HEK293 (cell line): Measurements from ENCODE around the gene AP2A1.

Experiments used
- CTCF ChIA-PET: fragments of 350-600 bp; formaldehyde crosslinking; extraction: SDS; loops from one replicate; lab custom pipeline; 2021; ENCODE audit warnings: antibody characterized with exemption; lab: Yijun Ruan, JAX
- POLR2A ChIA-PET: fragments of 300-600 bp; formaldehyde crosslinking; extraction: SDS; loops from one replicate; lab custom pipeline; 2020; ENCODE audit warnings: antibody characterized with exemption, inconsistent platforms; lab: Yijun Ruan, JAX
- H3K27ac ChIP-seq: fragments of 200-500 bp; sonication (Bioruptor generic); 2 replicates; pipeline ENCODE4 v1.5.1; 2014; ENCODE audit warnings: low read depth, low read length, control low read depth, inconsistent platforms; ENCODE audit errors: extremely low read depth
- H3K36me3 ChIP-seq, 2 experiments: fragments of 200-500 bp in 1 of 2; sonication (Bioruptor generic) in 1 of 2; 1 replicate in 1 of 2; 2 replicates in 1 of 2; pipeline ENCODE4 v1.5.1; 2014 to 2017; ENCODE audit warnings: inconsistent platforms in 2 of 2, low read length in 2 of 2; ENCODE audit not compliant: control insufficient read depth in 2 of 2, insufficient read depth in 1 of 2
- H3K4me1 ChIP-seq: fragments of 200-500 bp; sonication (Bioruptor generic); 2 replicates; pipeline ENCODE4 v1.5.1; 2014; ENCODE audit warnings: mild to moderate bottlenecking, low read length, inconsistent platforms; ENCODE audit not compliant: control insufficient read depth, insufficient read depth
- H3K4me3 ChIP-seq: 2 replicates; pipeline ENCODE4 v1.5.1; 2011; ENCODE audit warnings: low read depth, mild to moderate bottlenecking, control low read depth, low read length, moderate library complexity
- H3K9me3 ChIP-seq: fragments of 200-500 bp; sonication (Bioruptor generic); 2 replicates; pipeline ENCODE4 v1.5.1; 2014; ENCODE audit warnings: low read depth, low read length, inconsistent platforms; ENCODE audit not compliant: control insufficient read depth, insufficient read depth
- GLIS1 ChIP-seq: fragments of 450-650 bp; formaldehyde crosslinking; IDR thresholded peaks from 2 replicates; pipeline ENCODE4 v1.5.1; 2016; ENCODE audit warnings: missing biosample characterization, missing genetic modification characterization
- KLF7 ChIP-seq: fragments of 450-650 bp; formaldehyde crosslinking; IDR thresholded peaks from 2 replicates; pipeline ENCODE4 v1.5.1; 2016; ENCODE audit warnings: missing biosample characterization, missing genetic modification characterization, borderline replicate concordance
- PBX3 ChIP-seq: sonication (generic); formaldehyde crosslinking; IDR thresholded peaks from 2 replicates; pipeline ENCODE4 v1.8.1; 2022; ENCODE audit warnings: mild to moderate bottlenecking, moderate library complexity, missing genetic modification reagents
- REST ChIP-seq: fragments of 450-650 bp; formaldehyde crosslinking; IDR thresholded peaks from 2 replicates; pipeline ENCODE4 v1.5.1; 2016; ENCODE audit warnings: missing biosample characterization, missing genetic modification characterization
- ZBTB11 ChIP-seq: fragments of 450-650 bp; formaldehyde crosslinking; conservative IDR thresholded peaks from 2 replicates; pipeline ENCODE4 v1.5.1; 2016; ENCODE audit warnings: low read depth, missing biosample characterization, missing genetic modification characterization
- ZBTB26 ChIP-seq: fragments of 450-650 bp; formaldehyde crosslinking; optimal IDR thresholded peaks from 2 replicates; pipeline ENCODE3; 2016; ENCODE audit warnings: missing biosample characterization, mild to moderate bottlenecking, missing genetic modification characterization
- ZBTB49 ChIP-seq: fragments of 450-650 bp; formaldehyde crosslinking; IDR thresholded peaks from 2 replicates; pipeline ENCODE4 v1.5.1; 2016; ENCODE audit warnings: missing biosample characterization, missing genetic modification characterization, low read depth
- ZEB2 ChIP-seq: fragments of 450-650 bp; formaldehyde crosslinking; IDR thresholded peaks from 2 replicates; pipeline ENCODE4 v1.5.1; 2016; ENCODE audit warnings: missing biosample characterization, missing genetic modification characterization
- ZFP41 ChIP-seq: fragments of 450-650 bp; formaldehyde crosslinking; IDR thresholded peaks from 2 replicates; pipeline ENCODE4 v1.5.1; 2016; ENCODE audit warnings: missing biosample characterization, missing genetic modification characterization, borderline replicate concordance
- ZNF121 ChIP-seq: fragments of 450-650 bp; formaldehyde crosslinking; IDR thresholded peaks from 2 replicates; pipeline ENCODE4 v1.5.1; 2016; ENCODE audit warnings: missing biosample characterization, missing genetic modification characterization
- ZNF169 ChIP-seq: fragments of 450-650 bp; formaldehyde crosslinking; IDR thresholded peaks from 2 replicates; pipeline ENCODE4 v1.5.1; 2016; ENCODE audit warnings: missing biosample characterization, missing genetic modification characterization
- ZNF214 ChIP-seq: fragments of 450-650 bp; formaldehyde crosslinking; IDR thresholded peaks from 2 replicates; pipeline ENCODE4 v1.5.1; 2017; ENCODE audit warnings: missing biosample characterization, mild to moderate bottlenecking, missing genetic modification characterization, borderline replicate concordance
- ZNF221 ChIP-seq: fragments of 450-650 bp; formaldehyde crosslinking; IDR thresholded peaks from 2 replicates; pipeline ENCODE4 v1.5.1; 2017; ENCODE audit warnings: missing biosample characterization, missing genetic modification characterization, borderline replicate concordance
- ZNF239 ChIP-seq: fragments of 450-650 bp; formaldehyde crosslinking; IDR thresholded peaks from 2 replicates; pipeline ENCODE4 v1.5.1; 2016; ENCODE audit warnings: missing biosample characterization, missing genetic modification characterization
- ZNF266 ChIP-seq: fragments of 450-650 bp; formaldehyde crosslinking; IDR thresholded peaks from 2 replicates; pipeline ENCODE4 v1.5.1; 2016; ENCODE audit warnings: missing biosample characterization, missing genetic modification characterization, low read depth
- ZNF354C ChIP-seq: fragments of 450-650 bp; formaldehyde crosslinking; IDR thresholded peaks from 2 replicates; pipeline ENCODE4 v1.5.1; 2016; ENCODE audit warnings: missing biosample characterization, missing genetic modification characterization, low read depth, borderline replicate concordance
- ZNF404 ChIP-seq: fragments of 450-650 bp; formaldehyde crosslinking; IDR thresholded peaks from 2 replicates; pipeline ENCODE4 v1.5.1; 2017; ENCODE audit warnings: missing biosample characterization, missing genetic modification characterization
- ZNF449 ChIP-seq: fragments of 450-650 bp; formaldehyde crosslinking; IDR thresholded peaks from 2 replicates; pipeline ENCODE4 v1.5.1; 2017; ENCODE audit warnings: missing biosample characterization, mild to moderate bottlenecking, missing genetic modification characterization, moderate library complexity
- ZNF488 ChIP-seq: fragments of 450-650 bp; formaldehyde crosslinking; IDR thresholded peaks from 2 replicates; pipeline ENCODE4 v1.5.1; 2016; ENCODE audit warnings: missing biosample characterization, missing genetic modification characterization
- ZNF521 ChIP-seq: fragments of 450-650 bp; formaldehyde crosslinking; IDR thresholded peaks from 2 replicates; pipeline ENCODE4 v1.5.1; 2017; ENCODE audit warnings: missing biosample characterization, mild to moderate bottlenecking, missing genetic modification characterization
- ZNF626 ChIP-seq: fragments of 450-650 bp; sonication (Bioruptor Pico); formaldehyde crosslinking; IDR thresholded peaks from 2 replicates; pipeline ENCODE4 v1.5.1; 2018; ENCODE audit warnings: missing biosample characterization, missing genetic modification characterization, inconsistent platforms
- ZNF701 ChIP-seq: fragments of 450-650 bp; formaldehyde crosslinking; IDR thresholded peaks from 2 replicates; pipeline ENCODE4 v1.5.1; 2016; ENCODE audit warnings: missing biosample characterization, missing genetic modification characterization
- ZSCAN30 ChIP-seq: fragments of 450-650 bp; IDR thresholded peaks from 2 replicates; pipeline ENCODE4 v1.5.1; 2018; ENCODE audit warnings: missing biosample characterization, mild to moderate bottlenecking, missing genetic modification characterization, moderate library complexity

AP2A1 gene

GRCh38 chr19:49766930-49767299, at the start of gene AP2A1:
Gene AP2A1 (plus strand): TSS chr19:49767001. CDS start chr19:49767134, 133 bp downstream.
- ChIA-PET CTCF (interaction anchor here (0.5 to 1.5 kb wide), 4 partner anchors 49 to 227 kb away, joined by 3 to 9 read pairs (median 4); no protein-coding TSS in a partner anchor), POLR2A (interaction anchor here (0.5 to 2.1 kb wide), 34 partner anchors 9 to 788 kb away, joined by 3 to 15 read pairs (median 4); partner anchors contain the start of genes ADM5, AKT1S1, BCL2L12 and FUZ)
- Histone ChIP-seq H3K36me3 (peaks cover 0 to 2% of the 10 kb centered on the region in 2 experiments; a peak in 1 of 3 replicates), H3K27ac (peak within 1 kb of the TSS; percentile 88), H3K9me3 (no peaks in the 10 kb centered on the region), H3K4me1 (peaks cover 20% of the 10 kb centered on the region), H3K4me3 (peak within 1 kb of the TSS; percentile 98)
- TF ChIP-seq ZBTB11 (tag by site-specific recombination), result 0 out of 2 replicates have a peak, but pooled peaks have one; percentile 34
- no peak for TF ChIP-seq ZNF266 (tag by site-specific recombination)
- peak; percentile 61 for TF ChIP-seq ZBTB26 (tag by site-specific recombination)
- TF ChIP-seq ZNF488 (tag by site-specific recombination), result no peak
- no peak for TF ChIP-seq ZFP41
- TF ChIP-seq ZNF449 (tag by site-specific recombination), result no peak
- no peak for TF ChIP-seq ZNF121
- no peak for TF ChIP-seq KLF7
- peak; percentile 13; the same call in 1 of the 2 replicates for TF ChIP-seq GLIS1
- TF ChIP-seq ZSCAN30 (tag by site-specific recombination), result 0 out of 2 replicates have a peak, but pooled peaks have one; percentile 27
- no peak for TF ChIP-seq ZBTB49
- no peak for TF ChIP-seq ZNF239 (tag by site-specific recombination)
- TF ChIP-seq ZNF404, result no peak
- TF ChIP-seq ZNF169 (tag by site-specific recombination), result no peak
- TF ChIP-seq ZNF701, result no peak
- no peak for TF ChIP-seq ZNF214 (tag by site-specific recombination)
- TF ChIP-seq ZNF354C (tag by site-specific recombination), result no peak
- TF ChIP-seq REST (tag by site-specific recombination), result no peak
- peak; percentile 13; the same call in 1 of the 2 replicates for TF ChIP-seq PBX3
- TF ChIP-seq ZEB2, result no peak
- no peak for TF ChIP-seq ZNF626
- no peak for TF ChIP-seq ZNF521
- TF ChIP-seq ZNF221, result no peak
